Neuronal stem cell (in vitro differentiated cells): ENCODE measurements around the gene CDK13.

Experiments
- DNase-seq: peaks from one replicate; pipeline ENCODE4 v3.0.0-alpha.2; 2013; ENCODE audit warnings: low spot score
- H2AFZ ChIP-seq: one replicate; pipeline ENCODE4 v1.6.1; 2013; ENCODE audit warnings: mild to moderate bottlenecking, low read length, inconsistent platforms
- H2AK5ac ChIP-seq: 2 replicates; pipeline ENCODE4 v1.6.1; 2013; ENCODE audit warnings: low read depth, mild to moderate bottlenecking, inconsistent platforms, low read length, moderate library complexity, mixed read lengths
- H2BK120ac ChIP-seq: 2 replicates; pipeline ENCODE4 v1.6.1; 2013; ENCODE audit warnings: low read depth, mild to moderate bottlenecking, inconsistent platforms, low read length, moderate library complexity, mixed read lengths
- H2BK12ac ChIP-seq: one replicate; pipeline ENCODE4 v1.6.1; 2013; ENCODE audit warnings: low read length, inconsistent platforms
- H2BK15ac ChIP-seq: 2 replicates; pipeline ENCODE4 v1.6.1; 2013; ENCODE audit warnings: mild to moderate bottlenecking, low read length, inconsistent platforms, mixed read lengths
- H2BK5ac ChIP-seq: one replicate; pipeline ENCODE4 v1.6.1; 2013; ENCODE audit warnings: inconsistent platforms, mild to moderate bottlenecking, low read length, moderate library complexity
- H3K14ac ChIP-seq: one replicate; pipeline ENCODE4 v1.6.1; 2013; ENCODE audit warnings: low read length, inconsistent platforms
- H3K18ac ChIP-seq: 2 replicates; pipeline ENCODE4 v1.6.1; 2013; ENCODE audit warnings: low read length, inconsistent platforms
- H3K23ac ChIP-seq: 2 replicates; pipeline ENCODE4 v1.6.1; 2013; ENCODE audit warnings: low read depth, mild to moderate bottlenecking, mixed read lengths, low read length, inconsistent platforms; ENCODE audit not compliant: poor library complexity
- H3K27ac ChIP-seq: replicated peaks from 3 replicates; pipeline ENCODE4 v1.5.1; 2013; ENCODE audit warnings: low read length, inconsistent platforms
- H3K27me3 ChIP-seq, 3 experiments: 2 replicates each; pipeline ENCODE4 v1.6.1; 2013; ENCODE audit warnings: low read length in 3 of 3, mild to moderate bottlenecking in 2 of 3, inconsistent platforms in 1 of 3, low read depth in 1 of 3, mixed read lengths in 1 of 3, moderate library complexity in 1 of 3; ENCODE audit not compliant: control insufficient read depth in 3 of 3, insufficient read depth in 3 of 3
- H3K36me3 ChIP-seq, 2 donors: replicated peaks in 1 of 2; 2 replicates each; pipeline ENCODE4 v1.6.1; 2013; ENCODE audit warnings: low read length in 2 of 2; ENCODE audit not compliant: control insufficient read depth in 2 of 2, insufficient read depth in 2 of 2
- H3K4ac ChIP-seq: 2 replicates; pipeline ENCODE4 v1.6.1; 2013; ENCODE audit warnings: inconsistent platforms, mild to moderate bottlenecking, low read length, moderate library complexity
- H3K4me1 ChIP-seq, 2 donors: 1 replicate in 1 of 2; 2 replicates in 1 of 2; pipeline ENCODE4 v1.6.1; 2013; ENCODE audit warnings: low read length in 2 of 2, low read depth in 1 of 2; ENCODE audit not compliant: control insufficient read depth in 2 of 2, insufficient read depth in 1 of 2
- H3K4me2 ChIP-seq: one replicate; pipeline ENCODE4 v1.6.1; 2013; ENCODE audit warnings: mild to moderate bottlenecking, low read length, inconsistent platforms; ENCODE audit not compliant: insufficient read depth, poor library complexity, severe bottlenecking
- H3K4me3 ChIP-seq, 2 donors: 2 replicates each; pipeline ENCODE4 v1.5.1; 2013; ENCODE audit warnings: low read length in 2 of 2, mild to moderate bottlenecking in 2 of 2, inconsistent platforms in 1 of 2, moderate library complexity in 1 of 2
- H3K79me1 ChIP-seq: one replicate; pipeline ENCODE4 v1.6.1; 2013; ENCODE audit warnings: low read depth, mild to moderate bottlenecking, inconsistent platforms, low read length, moderate library complexity
- H3K9ac ChIP-seq: one replicate; pipeline ENCODE4 v1.6.1; 2013; ENCODE audit warnings: mild to moderate bottlenecking, low read depth, low read length, inconsistent platforms; ENCODE audit not compliant: poor library complexity
- H3K9me3 ChIP-seq, 2 donors: replicated peaks in 1 of 2; 2 replicates each; pipeline versions ENCODE3 to v1.6.1; 2013; ENCODE audit warnings: low read length in 2 of 2, mild to moderate bottlenecking in 2 of 2, inconsistent platforms in 1 of 2, low read depth in 1 of 2, mixed read lengths in 1 of 2, moderate library complexity in 1 of 2; ENCODE audit not compliant: control insufficient read depth in 2 of 2, insufficient read depth in 1 of 2
- H4K8ac ChIP-seq: one replicate; pipeline ENCODE4 v1.6.1; 2013; ENCODE audit warnings: low read depth, mild to moderate bottlenecking, inconsistent platforms, low read length, moderate library complexity
- H4K91ac ChIP-seq: one replicate; pipeline ENCODE4 v1.6.1; 2013; ENCODE audit warnings: low read length, low read depth, mild to moderate bottlenecking, inconsistent platforms; ENCODE audit not compliant: poor library complexity
- WGBS, 2 donors: extraction: QIAGEN DNeasy Blood & Tissue Kit; methylation state at CpG; one replicate each; pipeline ENCODE4 v1.1.7; 2013; ENCODE audit warnings: missing lambda C conversion rate in 2 of 2, mixed read lengths in 1 of 2; ENCODE audit not compliant: insufficient read length in 2 of 2, insufficient replicate concordance in 1 of 2; ENCODE audit errors: extremely low coverage in 2 of 2; 5-methylcytosine and 5-hydroxymethylcytosine counted together

Gene CDK13

DNA sequence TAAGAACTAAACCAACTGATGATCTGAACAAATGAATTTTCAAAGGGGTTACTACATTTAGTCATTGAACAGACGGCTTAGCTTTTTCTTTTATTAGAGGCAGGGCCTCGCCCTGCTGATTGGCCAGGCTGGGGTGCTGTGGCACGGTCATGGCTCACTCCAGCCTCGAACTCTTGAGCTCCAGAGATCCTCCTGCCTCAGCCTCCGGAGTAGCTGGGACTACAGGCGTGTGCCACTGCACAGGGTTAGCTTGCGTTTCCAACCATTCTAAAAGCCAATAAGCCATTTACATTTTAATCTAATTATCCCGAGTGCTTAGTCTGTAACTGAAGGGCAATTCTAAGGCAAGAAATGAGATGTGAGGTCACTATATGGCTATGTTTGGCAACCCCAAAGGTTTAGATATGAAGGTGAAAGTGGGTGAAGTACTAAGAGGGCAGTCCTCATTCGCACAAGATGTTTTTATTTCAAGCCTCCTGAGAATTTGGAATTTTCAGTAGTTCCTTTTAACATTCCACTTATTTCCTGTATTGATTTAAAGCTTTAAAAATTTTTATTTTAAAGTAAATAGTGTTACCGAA, 1.6 kb upstream of the CDK13 start:
- peaks cover 0 to 10% of the 10 kb centered on the region in 2 donors for H3K36me3 ChIP-seq
- H2AFZ ChIP-seq, result peak overlapping the region; percentile 90
- peaks cover 0 to 3% of the 10 kb centered on the region in 2 donors for H3K4me1 ChIP-seq
- H2BK5ac ChIP-seq, result no peak overlapping the region
- no peak overlapping the region for H4K8ac ChIP-seq
- H2BK15ac ChIP-seq, result no peak overlapping the region
- H2BK120ac ChIP-seq, result no peak overlapping the region
- H3K27me3 ChIP-seq, result no peaks in the 10 kb centered on the region
- H3K9ac ChIP-seq, result no peak overlapping the region
- H3K18ac ChIP-seq, result no peak overlapping the region
- H3K4me2 ChIP-seq, result peak overlapping the region; percentile 59
- H3K27ac ChIP-seq, result no peak overlapping the region
- H2AK5ac ChIP-seq, result no peak overlapping the region
- no peak overlapping the region for H4K91ac ChIP-seq
- no peak overlapping the region for H3K23ac ChIP-seq
- no peak overlapping the region for H3K14ac ChIP-seq
- no peak overlapping the region for H2BK12ac ChIP-seq
- peaks cover 0 to under 1% of the 10 kb centered on the region in 2 donors for H3K9me3 ChIP-seq
- peak overlapping the region in 1 of 2 donors; percentile 80 for H3K4me3 ChIP-seq
- H3K79me1 ChIP-seq, result peaks cover 13% of the 10 kb centered on the region
- no peak overlapping the region for H3K4ac ChIP-seq
- no CpG with 5 or more reads among the region's 10 CpGs for WGBS, 2 donors
- no peak for DNase-seq

DNA sequence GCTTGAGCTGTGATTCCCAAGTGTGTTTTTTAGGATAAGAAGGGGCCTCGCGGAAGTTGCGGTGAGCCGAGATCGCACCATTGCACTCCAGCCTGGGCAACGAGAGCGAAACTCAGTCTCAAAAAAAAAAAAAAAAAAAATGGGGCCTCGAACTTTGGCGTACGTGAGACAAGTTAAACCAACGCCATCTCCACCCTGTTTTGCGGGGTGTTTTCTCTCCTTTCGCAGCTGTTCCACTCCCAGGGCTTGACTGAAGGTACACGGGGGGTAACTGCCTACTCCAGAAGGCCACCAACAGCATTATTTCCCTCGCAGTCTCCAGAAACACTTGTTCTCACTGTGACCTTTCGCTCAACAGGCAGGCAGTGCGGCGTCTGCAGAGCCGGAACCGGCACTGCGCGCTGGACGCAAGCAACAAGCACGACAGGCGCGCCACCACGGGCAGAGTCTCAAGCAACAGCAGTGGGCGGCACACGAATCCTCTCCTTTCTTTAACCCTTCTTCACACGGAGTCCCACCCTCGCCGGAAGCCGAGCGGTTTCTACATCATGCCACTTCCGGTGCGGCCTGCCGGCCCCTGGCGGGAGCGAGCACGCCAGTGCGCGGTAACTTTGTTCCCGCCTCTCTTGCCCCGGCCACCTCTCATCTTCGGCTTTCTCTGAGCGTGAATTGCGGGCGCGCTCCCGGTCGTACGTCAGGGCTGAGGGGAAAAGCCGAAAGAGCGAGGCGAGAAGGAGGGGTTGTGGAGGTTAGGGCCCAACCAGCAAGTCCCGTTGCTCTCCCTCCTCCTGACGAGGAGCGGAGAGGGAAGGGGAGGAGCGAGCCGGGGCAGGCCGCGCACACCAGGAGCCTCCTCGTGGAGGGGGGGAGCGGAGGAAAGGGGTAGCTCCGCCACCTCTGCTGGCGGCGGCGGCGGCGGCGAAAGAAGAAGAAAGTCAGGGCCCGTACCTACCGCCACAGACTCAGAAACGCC, 814 bp upstream of the CDK13 start:
- H2BK5ac ChIP-seq, result peak overlapping the region; percentile 63
- H3K9me3 ChIP-seq, result peaks cover 0 to 8% of the 10 kb centered on the region in 2 donors
- H3K14ac ChIP-seq, result peak overlapping the region; percentile 78
- peak overlapping the region; percentile 99 for H3K9ac ChIP-seq
- no peak overlapping the region for H2AK5ac ChIP-seq
- H3K27ac ChIP-seq, result peak overlapping the region; percentile 98
- H3K4ac ChIP-seq, result no peak overlapping the region
- peak; percentile 98 for DNase-seq
- no CpG with 5 or more reads among the region's 74 CpGs for WGBS, 2 donors
- H3K27me3 ChIP-seq, result no peaks in the 10 kb centered on the region
- H4K91ac ChIP-seq, result no peak overlapping the region
- peak overlapping the region; percentile 94 for H2AFZ ChIP-seq
- peak overlapping the region; percentile 92 for H2BK12ac ChIP-seq
- peak overlapping the region; percentile 99 for H3K23ac ChIP-seq
- peak overlapping the region; percentile 80 to 100 for H3K4me3 ChIP-seq
- peak overlapping the region; percentile 57 for H2BK120ac ChIP-seq
- peaks cover 0 to 15% of the 10 kb centered on the region in 2 donors for H3K36me3 ChIP-seq
- peak overlapping the region; percentile 99 for H3K18ac ChIP-seq
- H2BK15ac ChIP-seq, result no peak overlapping the region
- H3K4me2 ChIP-seq, result peak overlapping the region; percentile 66
- peaks cover 0 to 6% of the 10 kb centered on the region in 2 donors for H3K4me1 ChIP-seq
- peak overlapping the region; percentile 89 for H4K8ac ChIP-seq
- H3K79me1 ChIP-seq, result peaks cover 13% of the 10 kb centered on the region

- H3K36me3 ChIP-seq, result peaks cover 0 to 26% of the 10 kb centered on the region in 2 donors
- WGBS, 2 donors, result no CpG with 5 or more reads among the region's 93 CpGs
- peak overlapping the region; percentile 66 for H3K4me2 ChIP-seq
- H2BK120ac ChIP-seq, result no peak overlapping the region
- H3K4me3 ChIP-seq, result peak overlapping the region; percentile 80 to 100
- H2BK15ac ChIP-seq, result peak overlapping the region; percentile 75
- H2AFZ ChIP-seq, result peak overlapping the region; percentile 94
- H3K18ac ChIP-seq, result peak overlapping the region; percentile 98
- no peak overlapping the region for H4K8ac ChIP-seq
- peak overlapping the region; percentile 22 for H2BK12ac ChIP-seq
- peak overlapping the region; percentile 96 for H2AK5ac ChIP-seq
- H3K27ac ChIP-seq, result peak overlapping the region; percentile 95
- H3K4ac ChIP-seq, result peak overlapping the region; percentile 66
- H3K23ac ChIP-seq, result peak overlapping the region; percentile 99
- peaks cover 0 to 21% of the 10 kb centered on the region in 2 donors for H3K9me3 ChIP-seq
- peak overlapping the region; percentile 92 for H4K91ac ChIP-seq
- H3K79me1 ChIP-seq, result peaks cover 13% of the 10 kb centered on the region
- peak; percentile 40 for DNase-seq
- peak overlapping the region; percentile 97 for H3K14ac ChIP-seq
- H2BK5ac ChIP-seq, result peak overlapping the region; percentile 97
- peaks cover 2 to 6% of the 10 kb centered on the region in 2 donors for H3K4me1 ChIP-seq
- no peaks in the 10 kb centered on the region for H3K27me3 ChIP-seq
- peak overlapping the region; percentile 99 for H3K9ac ChIP-seq
Observed at GRCh38 chr7:39950473-39951225, 593 bp downstream of the CDK13 start.
